ENCODE results near the gene KDM2A. TPM values are rescaled to one million over a fixed set of nuclear protein-coding genes. Genes with fewer than 3 reads are reported as not detected.

KDM2A gene
- total RNA-seq, 3 donors from 2014 or later (not counting 1 experiment from before 2014, with no cell fraction given) = 268 to 312 (median 283) TPM

DNA sequence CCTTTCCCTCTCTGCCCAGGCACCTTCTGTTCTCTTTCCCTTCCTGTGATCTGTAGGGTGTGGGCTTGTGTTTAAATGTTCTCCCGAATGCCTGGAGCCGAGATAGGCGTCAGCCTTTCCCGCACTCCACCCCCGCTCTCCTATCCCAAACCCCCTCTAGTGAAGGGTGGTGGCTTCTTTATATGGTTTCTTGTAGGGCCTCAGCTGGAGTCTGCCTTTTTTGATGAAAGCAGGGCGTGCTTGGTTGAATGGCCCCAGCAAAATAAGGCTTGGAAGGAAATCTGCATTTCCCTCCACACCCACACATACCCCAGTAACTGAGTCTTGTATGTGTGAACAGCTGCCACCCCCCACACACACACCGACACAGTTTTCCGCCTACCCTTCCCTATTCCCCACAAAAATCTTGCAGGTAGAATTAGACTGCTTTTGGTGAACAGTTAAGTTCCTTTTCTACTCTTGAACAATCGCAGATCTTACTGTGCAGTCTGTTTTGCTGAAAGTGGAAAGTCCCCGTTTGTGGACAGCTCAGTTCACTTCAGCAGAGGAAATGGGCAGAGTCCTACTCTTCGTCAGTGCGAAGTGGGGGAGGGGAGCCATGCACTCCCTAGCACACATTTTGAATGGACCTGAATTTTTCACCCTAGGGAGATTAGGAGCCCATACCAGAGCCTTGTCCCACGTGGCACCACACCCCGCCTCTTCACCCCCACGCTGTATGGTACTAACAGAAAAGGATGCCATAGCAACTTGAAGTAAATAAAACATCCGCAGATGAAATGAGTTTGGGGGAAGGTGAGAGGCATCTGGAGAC, 121.7 kb downstream of the KDM2A start:
- 0% methylated on average over 8 of the region's 16 CpGs for WGBS (ENCODE audit: insufficient coverage)
- Mint-ChIP-seq H3K27me3 (ENCODE audit: low read depth in 2 of 2) (no peaks in the 10 kb centered on the region), H3K36me3 (peaks cover 18% of the 10 kb centered on the region), H3K9me3 (no peaks in the 10 kb centered on the region), H3K4me3 (peak overlapping the region; percentile 98), H3K4me1 (peaks cover 55 to 65% of the 10 kb centered on the region in 2 donors), H3K27ac (peak overlapping the region; percentile 100)
- ATAC-seq (peak; percentile 55 to 73 (median 58)), DNase-seq (peak; percentile 79 to 96)
- Histone ChIP-seq H3K27ac (ENCODE audit: low read length) (peak overlapping the region; percentile 95), H3K36me3 (ENCODE audit: control insufficient read depth, insufficient read depth, low read length) (peaks cover 31% of the 10 kb centered on the region), H3K27me3 (ENCODE audit: control insufficient read depth, insufficient read depth, low read length) (no peaks in the 10 kb centered on the region), H3K4me1 (ENCODE audit: control insufficient read depth, insufficient read depth, low read length) (peaks cover 35% of the 10 kb centered on the region), H3K4me3 (ENCODE audit: low read length) (peak overlapping the region; percentile 79), H3K9me3 (ENCODE audit: control insufficient read depth, insufficient read depth, low read length) (no peaks in the 10 kb centered on the region)
- TF ChIP-seq, protein P1, sequence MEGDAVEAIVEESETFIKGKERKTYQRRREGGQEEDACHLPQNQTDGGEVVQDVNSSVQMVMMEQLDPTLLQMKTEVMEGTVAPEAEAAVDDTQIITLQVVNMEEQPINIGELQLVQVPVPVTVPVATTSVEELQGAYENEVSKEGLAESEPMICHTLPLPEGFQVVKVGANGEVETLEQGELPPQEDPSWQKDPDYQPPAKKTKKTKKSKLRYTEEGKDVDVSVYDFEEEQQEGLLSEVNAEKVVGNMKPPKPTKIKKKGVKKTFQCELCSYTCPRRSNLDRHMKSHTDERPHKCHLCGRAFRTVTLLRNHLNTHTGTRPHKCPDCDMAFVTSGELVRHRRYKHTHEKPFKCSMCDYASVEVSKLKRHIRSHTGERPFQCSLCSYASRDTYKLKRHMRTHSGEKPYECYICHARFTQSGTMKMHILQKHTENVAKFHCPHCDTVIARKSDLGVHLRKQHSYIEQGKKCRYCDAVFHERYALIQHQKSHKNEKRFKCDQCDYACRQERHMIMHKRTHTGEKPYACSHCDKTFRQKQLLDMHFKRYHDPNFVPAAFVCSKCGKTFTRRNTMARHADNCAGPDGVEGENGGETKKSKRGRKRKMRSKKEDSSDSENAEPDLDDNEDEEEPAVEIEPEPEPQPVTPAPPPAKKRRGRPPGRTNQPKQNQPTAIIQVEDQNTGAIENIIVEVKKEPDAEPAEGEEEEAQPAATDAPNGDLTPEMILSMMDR (IDR thresholded peaks at IDR 0.05) = no peak
- intact Hi-C loops (cut with micrococcal nuclease) = loop anchor here (1.0 to 2.0 kb wide), 2 partner anchors 13 to 28 kb away; no protein-coding TSS in a partner anchor

DNA sequence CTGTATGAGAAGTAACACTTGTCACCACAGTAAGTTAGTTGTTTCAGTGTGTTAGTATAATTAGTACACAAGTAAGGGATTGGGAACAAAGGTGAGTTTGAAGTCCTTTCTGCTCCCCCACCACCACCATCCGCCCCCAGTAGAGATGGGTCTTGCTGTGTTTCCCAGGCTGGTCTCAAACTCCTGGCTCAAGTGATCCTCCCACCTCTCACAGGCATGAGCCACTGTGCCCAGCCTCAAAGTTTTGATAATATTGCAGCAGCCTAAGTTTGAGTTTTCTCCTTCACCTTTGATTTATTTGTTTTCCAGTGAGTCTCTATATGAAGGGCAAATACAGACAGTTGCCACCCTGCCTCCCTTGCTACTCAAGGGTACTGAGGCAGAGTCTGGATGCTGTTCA, 123.5 kb downstream of the KDM2A start:
- H3K27me3 Mint-ChIP-seq (ENCODE audit: low read depth in 2 of 2) = no peaks in the 10 kb centered on the region
- peaks cover 23% of the 10 kb centered on the region for H3K36me3 Mint-ChIP-seq
- intact Hi-C loops (cut with micrococcal nuclease) = no loop called here
- no peaks in the 10 kb centered on the region for H3K9me3 Mint-ChIP-seq
- H3K4me3 Mint-ChIP-seq = peak overlapping the region; percentile 98
- Histone ChIP-seq H3K27me3 (ENCODE audit: control insufficient read depth, insufficient read depth, low read length) (no peaks in the 10 kb centered on the region), H3K9me3 (ENCODE audit: control insufficient read depth, insufficient read depth, low read length) (no peaks in the 10 kb centered on the region), H3K36me3 (ENCODE audit: control insufficient read depth, insufficient read depth, low read length) (peaks cover 47% of the 10 kb centered on the region), H3K27ac (ENCODE audit: low read length) (peak overlapping the region; percentile 95), H3K4me3 (ENCODE audit: low read length) (no peak overlapping the region), H3K4me1 (ENCODE audit: control insufficient read depth, insufficient read depth, low read length) (peaks cover 35% of the 10 kb centered on the region)
- WGBS (ENCODE audit: insufficient coverage) = 82% methylated on average over 1 of the region's 1 CpG
- TF ChIP-seq, protein P1 (IDR thresholded peaks at IDR 0.05) = no peak
- no peak for ATAC-seq
- no peak for DNase-seq
- H3K27ac Mint-ChIP-seq = peak overlapping the region; percentile 100
- peaks cover 55 to 70% of the 10 kb centered on the region in 2 donors for H3K4me1 Mint-ChIP-seq

DNA sequence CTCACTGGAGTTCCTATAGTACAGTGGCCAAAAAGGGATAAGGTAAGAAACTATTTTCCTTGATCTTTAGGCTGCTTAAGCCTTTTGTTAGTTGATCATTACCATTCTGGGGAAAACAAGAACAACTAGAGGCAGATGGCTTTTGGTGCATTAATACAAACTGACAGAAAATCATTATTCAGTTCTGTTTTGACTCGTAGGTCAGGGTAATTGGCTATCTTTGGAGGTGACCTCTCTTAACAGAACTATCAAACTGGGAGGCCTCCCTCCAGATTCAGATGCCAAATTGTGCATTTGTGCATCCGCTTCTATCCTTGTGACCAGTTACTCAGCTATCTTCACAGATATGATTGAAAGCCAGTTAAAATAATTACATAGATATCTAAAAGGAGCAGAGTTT, 124.0 kb downstream of the KDM2A start:
- intact Hi-C loops (cut with micrococcal nuclease) = no loop called here
- Mint-ChIP-seq H3K9me3 (no peaks in the 10 kb centered on the region), H3K4me1 (peaks cover 55 to 70% of the 10 kb centered on the region in 2 donors), H3K4me3 (peak overlapping the region; percentile 98), H3K27ac (peak overlapping the region; percentile 100), H3K27me3 (ENCODE audit: low read depth in 2 of 2) (no peaks in the 10 kb centered on the region), H3K36me3 (peaks cover 23% of the 10 kb centered on the region)
- no peak overlapping the region for H3K27ac ChIP-seq (ENCODE audit: low read length)
- TF ChIP-seq, protein P1 (IDR thresholded peaks at IDR 0.05) = no peak
- DNase-seq (no peak), ATAC-seq (no peak)
- H3K9me3 ChIP-seq (ENCODE audit: control insufficient read depth, insufficient read depth, low read length) = no peaks in the 10 kb centered on the region
- 71% methylated on average over 1 of the region's 2 CpGs for WGBS (ENCODE audit: insufficient coverage)
- H3K27me3 ChIP-seq (ENCODE audit: control insufficient read depth, insufficient read depth, low read length) = no peaks in the 10 kb centered on the region
- peaks cover 52% of the 10 kb centered on the region for H3K36me3 ChIP-seq (ENCODE audit: control insufficient read depth, insufficient read depth, low read length)
- H3K4me3 ChIP-seq (ENCODE audit: low read length) = no peak overlapping the region
- H3K4me1 ChIP-seq (ENCODE audit: control insufficient read depth, insufficient read depth, low read length) = peaks cover 35% of the 10 kb centered on the region

Measured in natural killer cell (primary cell).